Epithelial cell of esophagus (primary cell): ENCODE results near the gene AQP2.
A peak's percentile ranks its signal among the peaks of the same experiment; 100 is the strongest.

Source experiments
- DNase-seq: peaks from one replicate; pipeline ENCODE4 v3.0.0; 2010; ENCODE audit warnings: low read depth
- H3K4me3 ChIP-seq: 2 replicates; pipeline ENCODE4 v1.5.1; 2011; ENCODE audit warnings: mild to moderate bottlenecking, low read length, control low read depth
- CTCF ChIP-seq: IDR thresholded peaks from 2 replicates; pipeline ENCODE4 v1.5.1; 2011; ENCODE audit warnings: low read depth, mild to moderate bottlenecking, low read length, control low read depth, inconsistent platforms; ENCODE audit not compliant: insufficient read depth; ENCODE audit errors: missing control alignments

AQP2 gene

GRCh38 chr12:49945394-49946080 is 5.0 kb upstream of the AQP2 start:
- no peak overlapping the region for H3K4me3 ChIP-seq
- DNase-seq: peak; percentile 81
- TF ChIP-seq CTCF: peak; percentile 87

GRCh38 chr12:49946086-49946485 is 4.5 kb upstream of the AQP2 start:
- no peak for TF ChIP-seq CTCF
- DNase-seq: no peak

GRCh38 chr12:49946497-49946896 is 4.0 kb upstream of the AQP2 start:
- TF ChIP-seq CTCF: no peak

More at GRCh38 chr12:49946086-49946485, 4.5 kb upstream of the AQP2 start:
- no peak overlapping the region for H3K4me3 ChIP-seq

GRCh38 chr12:49947593-49948226 is 2.8 kb upstream of the AQP2 start:
- DNase-seq: no peak
- TF ChIP-seq CTCF: no peak
- H3K4me3 ChIP-seq: no peak overlapping the region

More at GRCh38 chr12:49946497-49946896, 4.0 kb upstream of the AQP2 start:
- DNase-seq: no peak
- H3K4me3 ChIP-seq: no peak overlapping the region

- H3K4me3 ChIP-seq: no peak overlapping the region
- DNase-seq: no peak
- TF ChIP-seq CTCF: no peak
These were observed 1.4 kb upstream of the AQP2 start for GRCh38 chr12:49948866-49949845.

- H3K4me3 ChIP-seq: no peak overlapping the region
- DNase-seq: no peak
- TF ChIP-seq CTCF: no peak
These were observed 671 bp upstream of the AQP2 start for GRCh38 chr12:49949866-49950265.
